RPMI7951 (cell line): Measurements from ENCODE around the gene GPN1. TPM values are rescaled to one million over a fixed set of nuclear protein-coding genes. Genes with fewer than 3 reads are reported as not detected.
"Not testable (repeated sequence)": the region's sequence is repeated elsewhere in the genome, so short reads cannot be mapped to it uniquely, and the experiment has no call there.

Source experiments
- DNase-seq: peaks from one replicate; pipeline ENCODE4 v3.0.0-alpha.2; 2012; ENCODE audit warnings: low read depth
- total RNA-seq: library from RNA; depleted of rRNA; stranded (reverse); fragments of >200 nt; shearing (Covaris generic); gene quantifications from 2 replicates; pipeline ENCODE4 v1.2.3, GENCODE V29; 2014

Gene GPN1
- total RNA-seq, 1 experiment from 2014 or later: 63.3 TPM

DNA sequence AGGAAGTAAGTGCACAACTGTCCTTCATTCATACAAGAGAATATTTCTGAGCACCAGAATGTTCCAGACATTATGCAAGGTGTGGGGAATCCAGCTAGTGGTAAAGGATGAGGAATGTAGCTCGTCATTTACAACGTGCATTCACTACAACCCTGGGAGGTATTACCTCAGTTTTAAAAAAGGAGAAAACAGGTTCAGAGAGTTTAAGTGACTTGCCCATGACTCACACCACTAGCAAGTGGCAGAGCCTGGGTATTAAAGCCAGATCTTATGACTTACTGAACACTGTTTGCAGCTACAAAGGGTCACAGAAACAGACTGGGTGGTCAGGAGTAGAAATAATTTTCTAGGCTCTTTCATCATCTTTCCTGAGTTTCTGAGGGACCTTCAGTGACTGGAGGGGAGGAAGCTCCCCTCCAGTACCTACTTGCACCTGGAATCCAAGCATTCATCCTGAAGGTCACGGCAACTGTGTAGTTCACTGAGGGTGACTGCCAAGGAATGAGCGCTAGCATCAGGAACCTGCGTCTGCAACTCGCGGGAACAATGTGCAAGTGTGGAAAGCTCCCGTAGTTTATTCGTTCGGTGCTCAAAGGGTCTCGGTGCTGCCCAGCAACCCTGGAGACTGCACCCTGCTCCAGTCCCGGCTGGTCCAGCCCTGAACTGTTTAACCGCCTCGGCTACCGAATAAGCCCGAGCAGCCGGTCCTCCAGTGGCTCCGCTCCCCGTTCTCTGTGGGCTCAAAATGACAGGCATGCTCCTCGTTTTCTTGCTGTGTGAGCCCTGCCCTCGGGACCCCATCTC is 685 bp upstream of the GPN1 start:
- DNase-seq: peak; percentile 75

DNA sequence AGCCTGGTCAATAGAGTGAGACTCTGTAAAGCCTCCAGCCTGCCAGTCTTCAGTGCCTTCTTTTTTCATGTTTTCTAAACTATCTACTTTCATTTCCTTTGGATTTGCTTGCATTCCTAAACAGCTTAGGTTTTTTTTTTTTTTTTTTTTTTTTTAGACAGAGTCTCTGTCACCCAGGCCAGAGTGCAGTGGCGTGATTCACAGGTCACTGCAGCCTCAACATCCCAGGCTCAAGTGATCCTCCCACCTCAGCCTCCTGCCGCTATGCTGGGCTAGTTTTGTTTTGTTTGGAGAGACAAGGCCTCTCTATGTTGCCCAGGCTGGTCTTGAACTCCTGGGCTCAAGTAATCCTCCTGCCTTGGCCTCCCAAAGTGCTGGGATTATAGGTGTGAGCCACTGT is 1.4 kb downstream of the GPN1 start:
- not testable (repeated sequence) for DNase-seq

DNA sequence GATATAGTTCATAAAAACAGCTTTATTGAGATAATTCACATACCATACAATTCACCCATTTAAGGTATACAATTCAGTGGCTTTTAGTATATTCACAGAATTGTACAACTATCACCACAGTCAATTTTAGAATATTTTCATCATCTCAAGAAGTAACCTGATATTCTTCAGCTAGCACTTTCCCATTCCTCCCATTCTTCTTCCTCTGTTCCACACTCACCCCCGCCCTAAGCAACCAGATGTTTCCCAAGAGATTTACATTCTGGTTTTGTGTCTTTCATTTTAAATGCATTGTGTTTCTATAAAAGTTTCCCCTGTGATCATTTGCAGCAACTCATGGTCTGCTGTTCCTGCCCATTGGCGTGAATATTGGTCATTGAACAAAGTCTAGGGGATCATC is 5.4 kb downstream of the GPN1 start:
- no peak for DNase-seq

GRCh38 chr2:27636766-27637165 is 7.9 kb downstream of the GPN1 start:
- DNase-seq: peak; percentile 34

- DNase-seq: peak; percentile 52
Measured at GRCh38 chr2:27638037-27638637, 9.3 kb downstream of the GPN1 start.

GRCh38 chr2:27638709-27639108 is 9.9 kb downstream of the GPN1 start:
- DNase-seq: peak; percentile 36

GRCh38 chr2:27640722-27641245 is 11.9 kb downstream of the GPN1 start:
- DNase-seq: no peak

GRCh38 chr2:27645197-27645596 is 16.3 kb downstream of the GPN1 start:
- DNase-seq: no peak

DNA sequence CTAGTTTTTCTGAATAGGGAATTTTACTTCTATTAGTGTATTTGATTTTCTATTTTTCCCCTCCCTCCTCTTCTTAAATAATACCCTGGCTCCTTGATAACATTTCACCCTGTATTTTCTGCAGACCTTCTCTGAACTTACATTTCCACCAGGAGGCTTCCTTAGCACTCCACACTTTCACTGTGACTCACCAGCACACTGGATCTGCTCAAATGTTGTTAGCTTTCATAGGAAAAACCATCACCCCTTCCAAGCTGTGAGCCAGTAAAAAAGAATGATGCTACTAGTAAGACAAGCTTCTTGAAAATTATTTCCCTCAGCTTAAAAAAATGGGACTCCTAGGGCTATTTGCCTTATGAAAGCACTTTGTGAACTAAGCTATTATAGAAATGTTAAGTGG is 18.4 kb downstream of the GPN1 start:
- no peak for DNase-seq

- DNase-seq: no peak
Measured at GRCh38 chr2:27647737-27648136, 18.9 kb downstream of the GPN1 start.

- no peak for DNase-seq
Measured at GRCh38 chr2:27651056-27651455, 22.2 kb downstream of the GPN1 start.

DNA sequence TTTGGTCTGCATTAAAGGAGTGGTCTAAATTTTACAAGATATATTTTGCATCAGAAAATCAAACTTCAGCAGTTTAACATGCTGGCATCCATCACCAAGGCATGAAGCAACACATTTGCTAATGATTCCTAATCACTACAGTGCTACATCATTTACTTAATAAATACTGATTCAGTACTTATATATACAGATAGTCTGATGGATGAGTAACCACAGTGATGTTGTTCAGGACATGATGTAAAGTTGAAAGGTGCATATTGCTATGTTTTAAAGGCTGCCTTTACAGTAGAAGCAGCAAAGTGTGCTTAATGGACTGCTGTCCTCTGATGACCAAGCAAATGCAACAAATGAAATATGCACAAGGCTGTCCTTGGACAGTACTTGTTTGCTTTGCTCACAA is 23.5 kb downstream of the GPN1 start:
- no peak for DNase-seq

DNA sequence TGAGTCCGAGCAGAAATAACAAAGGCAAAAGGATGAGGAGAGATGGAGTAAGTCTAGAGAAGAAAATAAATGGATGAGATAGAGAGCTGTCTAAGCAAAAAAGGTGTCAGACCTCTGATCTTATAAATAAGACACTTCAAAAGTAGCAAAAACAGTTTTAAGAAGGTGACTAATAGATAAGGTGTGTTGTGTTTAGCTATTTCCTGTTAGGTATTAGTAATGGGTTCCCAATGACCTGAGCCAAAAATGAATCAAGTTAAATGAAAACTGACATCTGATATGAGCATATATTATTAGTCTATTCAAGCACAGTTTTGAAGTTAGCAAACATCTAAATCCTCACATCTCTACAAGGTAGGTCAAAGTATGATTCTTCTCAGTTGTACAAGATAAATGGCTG is 23.9 kb downstream of the GPN1 start:
- no peak for DNase-seq

DNA sequence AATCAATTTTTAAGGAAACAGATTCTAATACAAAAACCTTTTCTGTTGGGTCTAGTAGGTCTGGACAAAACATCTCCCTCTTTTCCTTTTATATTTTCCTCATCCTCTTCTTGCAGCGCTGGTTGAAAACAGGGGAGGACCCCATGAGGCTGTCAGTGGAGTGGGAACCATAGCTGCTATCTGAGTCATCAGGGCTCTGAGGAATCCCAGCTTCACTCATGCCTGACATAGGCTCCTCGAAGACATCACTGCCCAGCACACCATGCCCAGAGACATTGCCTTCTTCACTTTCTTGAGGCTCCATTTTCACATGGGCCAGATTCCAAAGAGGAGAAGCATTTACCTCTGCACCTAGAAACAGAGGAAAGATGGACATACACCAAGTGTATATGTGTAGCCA is 24.5 kb downstream of the GPN1 start:
- DNase-seq: peak; percentile 14

- DNase-seq: peak; percentile 36
Measured at GRCh38 chr2:27655155-27655951, 26.5 kb downstream of the GPN1 start.

DNA sequence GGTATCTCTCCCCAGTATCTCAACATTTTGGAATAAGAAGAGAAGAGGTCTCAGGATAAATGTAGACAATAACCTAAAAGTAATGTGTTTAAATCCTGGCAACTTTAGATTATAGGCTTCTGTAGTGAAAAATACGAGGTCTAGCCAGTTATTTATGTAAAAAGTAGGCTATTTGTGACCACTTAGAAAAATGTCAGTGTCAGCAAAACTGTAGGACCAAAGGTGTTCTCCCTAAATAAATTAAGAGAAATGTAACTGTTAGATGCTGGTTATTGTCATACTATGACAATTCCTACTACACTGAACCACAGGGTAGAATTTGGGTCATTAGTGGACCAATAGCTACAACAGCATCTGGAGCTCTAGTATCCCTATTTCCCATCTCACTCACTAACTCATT is 32.5 kb downstream of the GPN1 start:
- DNase-seq: no peak

DNA sequence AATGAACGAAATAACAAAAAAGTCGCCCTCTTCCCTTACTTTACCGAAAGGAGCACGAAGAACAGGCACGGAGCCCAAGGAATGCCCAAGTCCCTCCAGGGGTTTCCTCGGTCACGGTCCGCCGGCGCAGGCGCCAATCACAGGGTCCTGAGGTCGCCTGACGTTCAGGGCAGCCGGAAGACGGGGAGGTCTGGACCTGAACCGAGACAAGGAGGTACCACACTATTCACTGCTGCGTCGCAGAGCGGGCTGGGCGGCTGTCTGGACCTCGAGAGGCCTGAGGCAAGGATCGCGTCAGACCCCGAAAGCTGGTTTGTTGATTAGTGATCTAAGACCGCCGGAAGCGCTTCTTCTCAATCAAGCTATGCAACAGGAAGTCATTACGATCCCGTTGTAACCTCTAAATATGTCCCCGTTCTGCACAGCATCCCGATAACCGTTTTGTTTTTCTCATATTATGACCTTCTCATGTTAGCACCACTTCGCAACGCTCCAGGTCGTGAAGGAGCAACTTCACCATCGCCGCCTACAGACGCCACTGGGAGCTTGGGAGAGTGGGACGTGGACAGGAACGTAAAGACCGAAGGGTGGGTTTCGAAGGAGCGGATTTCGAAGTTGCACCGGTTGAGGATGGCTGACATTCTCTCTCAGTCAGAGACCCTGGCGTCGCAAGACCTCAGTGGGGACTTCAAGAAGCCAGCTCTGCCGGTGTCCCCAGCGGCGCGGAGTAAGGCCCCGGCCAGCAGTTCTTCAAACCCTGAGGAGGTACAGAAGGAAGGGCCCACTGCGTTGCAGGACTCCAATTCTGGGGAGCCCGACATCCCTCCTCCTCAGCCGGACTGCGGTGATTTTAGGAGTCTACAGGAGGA is 34.7 kb downstream of the GPN1 start, which contains the start of the genes SLC4A1AP and SUPT7L:
Gene SLC4A1AP (plus strand): TSS at position 605 of the 869 bp plus-strand sequence. CDS start 26 bp downstream, at position 631.
Gene SUPT7L (minus strand): TSS at position 330 of the 869 bp plus-strand sequence. CDS start 1,422 bp downstream, outside the sequence.
- peak; percentile 89 for DNase-seq

GRCh38 chr2:27664154-27664574 is 35.3 kb downstream of the GPN1 start:
- DNase-seq: no peak

DNA sequence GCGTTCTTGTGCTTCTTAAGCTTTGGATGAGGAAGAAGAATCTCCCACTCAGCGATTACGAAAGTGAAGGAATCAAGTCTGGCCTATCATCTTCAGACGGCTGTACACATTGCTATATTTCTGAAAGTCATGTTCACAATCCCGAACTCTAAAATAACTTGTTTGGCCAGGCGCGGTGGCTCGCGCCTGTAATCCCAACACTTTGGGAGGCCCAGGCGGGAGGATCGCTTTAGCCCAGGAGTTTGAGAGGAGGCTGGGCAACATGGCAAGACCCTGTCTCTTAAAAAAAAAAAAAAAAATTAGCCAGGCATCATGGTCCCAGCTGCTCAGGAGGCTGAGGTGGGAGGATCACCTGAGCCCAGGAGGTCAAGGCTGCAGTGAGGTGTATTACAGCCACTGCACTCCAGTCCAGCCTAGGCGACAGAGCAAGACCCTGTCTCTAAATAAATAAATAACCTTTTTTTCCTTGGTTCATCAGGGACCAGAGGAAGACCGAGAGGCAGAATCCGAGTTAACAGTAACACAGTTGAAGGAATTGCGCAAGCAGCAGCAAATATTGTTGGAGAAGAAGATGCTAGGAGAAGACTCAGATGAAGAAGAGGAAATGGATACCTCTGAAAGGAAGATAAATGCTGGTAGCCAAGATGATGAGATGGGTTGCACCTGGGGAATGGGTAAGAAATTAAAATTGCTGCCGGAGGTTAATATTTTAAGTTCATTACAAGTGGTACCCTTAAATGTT is 35.9 kb downstream of the GPN1 start:
- no peak for DNase-seq

- DNase-seq: no peak
Measured at GRCh38 chr2:27667446-27667845, 38.6 kb downstream of the GPN1 start.
